Fibroblast of lung (primary cell): ENCODE results near the gene NEK6.

Source experiments
- CTCF ChIP-seq, 2 donors: IDR thresholded peaks in 1 of 2; conservative IDR thresholded peaks in 1 of 2; 1 replicate in 1 of 2; 2 replicates in 1 of 2; pipeline ENCODE4 v1.5.1; 2011 to 2012; ENCODE audit warnings: low read length in 2 of 2, control low read depth in 1 of 2, inconsistent platforms in 1 of 2, low read depth in 1 of 2, mild to moderate bottlenecking in 1 of 2
- EZH2 ChIP-seq: IDR thresholded peaks from 2 replicates; pipeline ENCODE4 v1.5.1; 2012; ENCODE audit warnings: low read length, control low read depth, mild to moderate bottlenecking; ENCODE audit errors: missing control alignments

GRCh38 chr9:124311283-124311682 lies 53.5 kb downstream of the NEK6 start:
- no peak for TF ChIP-seq CTCF (conservative IDR thresholded peaks at IDR 0.05 in 1 of 2, IDR thresholded peaks at IDR 0.05 in 1 of 2; ENCODE audit: low read depth in 1 of 2, low read length in 2 of 2)
- no peak for TF ChIP-seq EZH2
